ENCODE measurements around the gene POLR3F. TPM values are rescaled to one million over a fixed set of nuclear protein-coding genes. Genes with fewer than 3 reads are reported as not detected.

POLR3F gene
- total and polyA plus RNA-seq, 9 of the 15 experiments (the other 6 are each of a cell fraction or from before 2014, with no cell fraction given): 7.0 to 15.0 (median 9.6) TPM

DNA sequence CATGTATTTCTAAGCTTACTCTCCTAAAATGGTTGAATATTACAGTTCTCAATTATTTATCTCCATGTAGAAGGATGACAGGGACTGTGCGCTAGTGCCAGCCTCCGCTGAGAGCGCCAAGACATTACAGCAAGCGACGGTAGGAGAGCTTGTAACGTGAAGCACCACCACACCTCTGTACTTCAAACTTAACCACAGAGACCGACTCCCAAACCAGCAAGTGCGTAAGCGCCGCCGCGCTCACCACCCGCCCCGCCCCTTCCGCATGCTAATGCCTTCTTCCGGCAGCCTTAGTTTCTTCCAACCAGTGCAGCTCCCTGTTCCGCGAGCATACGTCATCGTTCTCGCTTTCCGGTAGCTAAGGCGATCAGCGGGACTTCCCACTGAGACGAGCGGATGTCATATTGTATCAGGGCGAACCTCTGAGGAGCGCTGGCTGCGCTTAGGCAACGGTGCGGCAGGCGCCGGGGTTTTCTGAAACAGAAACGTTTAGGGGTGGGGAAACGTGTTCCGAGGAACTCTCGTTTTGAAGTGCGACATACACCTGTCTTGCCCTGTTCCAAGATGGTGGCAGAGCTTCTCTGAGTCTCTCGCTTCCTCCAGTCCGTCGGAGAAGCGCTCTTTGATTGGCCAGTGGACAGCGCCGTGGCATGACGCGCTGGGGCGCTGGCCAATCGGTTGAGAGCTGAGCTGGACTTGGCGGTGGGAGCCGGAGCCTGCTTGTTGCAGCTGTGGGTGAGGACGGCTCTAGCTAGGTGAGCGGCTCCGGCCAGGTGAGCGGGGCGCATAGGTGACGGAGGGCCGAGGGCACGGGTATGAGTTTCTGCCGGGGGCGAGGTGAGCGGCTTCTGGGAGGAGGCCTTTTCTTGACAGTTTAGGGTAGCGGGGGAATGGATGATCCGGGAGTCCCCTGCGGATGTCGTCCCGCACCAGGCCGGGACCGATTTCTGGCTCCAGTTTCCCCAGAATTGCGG lies 40.3 kb downstream of the POLR3F start, which contains the start of gene SEC23B (continued):
- TF ChIP-seq, protein P1, sequence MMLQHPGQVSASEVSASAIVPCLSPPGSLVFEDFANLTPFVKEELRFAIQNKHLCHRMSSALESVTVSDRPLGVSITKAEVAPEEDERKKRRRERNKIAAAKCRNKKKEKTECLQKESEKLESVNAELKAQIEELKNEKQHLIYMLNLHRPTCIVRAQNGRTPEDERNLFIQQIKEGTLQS (IDR thresholded peaks at IDR 0.05): peak; percentile 87
- TF ChIP-seq, protein P1 (CRISPR knock-in tag; conservative IDR thresholded peaks at IDR 0.05): no peak
- no peak for TF ChIP-seq U2AF1 (optimal IDR thresholded peaks at IDR 0.05; ENCODE audit: low read depth, low read length)
- no peak for TF ChIP-seq ZNF23 (CRISPR knock-in tag; IDR thresholded peaks at IDR 0.05)
- TF ChIP-seq PML (IDR thresholded peaks at IDR 0.05; ENCODE audit: low read length): peak; percentile 79; the same call in 1 of the 2 replicates
- peak; percentile 7 for TF ChIP-seq NFYB (IDR thresholded peaks at IDR 0.05; ENCODE audit: extremely low read depth, insufficient read length)
- TF ChIP-seq, protein P2, sequence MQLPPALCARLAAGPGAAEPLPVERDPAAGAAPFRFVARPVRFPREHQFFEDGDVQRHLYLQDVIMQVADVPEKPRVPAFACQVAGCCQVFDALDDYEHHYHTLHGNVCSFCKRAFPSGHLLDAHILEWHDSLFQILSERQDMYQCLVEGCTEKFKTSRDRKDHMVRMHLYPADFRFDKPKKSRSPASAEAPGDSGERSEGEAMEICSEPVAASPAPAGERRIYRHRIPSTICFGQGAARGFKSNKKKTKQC (CRISPR knock-in tag; IDR thresholded peaks at IDR 0.05): no peak
- TF ChIP-seq ZNF12 (CRISPR knock-in tag; IDR thresholded peaks at IDR 0.05): peak; percentile 81
- TF ChIP-seq, protein P3, sequence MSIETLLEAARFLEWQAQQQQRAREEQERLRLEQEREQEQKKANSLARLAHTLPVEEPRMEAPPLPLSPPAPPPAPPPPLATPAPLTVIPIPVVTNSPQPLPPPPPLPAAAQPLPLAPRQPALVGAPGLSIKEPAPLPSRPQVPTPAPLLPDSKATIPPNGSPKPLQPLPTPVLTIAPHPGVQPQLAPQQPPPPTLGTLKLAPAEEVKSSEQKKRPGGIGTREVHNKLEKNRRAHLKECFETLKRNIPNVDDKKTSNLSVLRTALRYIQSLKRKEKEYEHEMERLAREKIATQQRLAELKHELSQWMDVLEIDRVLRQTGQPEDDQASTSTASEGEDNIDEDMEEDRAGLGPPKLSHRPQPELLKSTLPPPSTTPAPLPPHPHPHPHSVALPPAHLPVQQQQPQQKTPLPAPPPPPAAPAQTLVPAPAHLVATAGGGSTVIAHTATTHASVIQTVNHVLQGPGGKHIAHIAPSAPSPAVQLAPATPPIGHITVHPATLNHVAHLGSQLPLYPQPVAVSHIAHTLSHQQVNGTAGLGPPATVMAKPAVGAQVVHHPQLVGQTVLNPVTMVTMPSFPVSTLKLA (conservative IDR thresholded peaks at IDR 0.05): peak; percentile 33 to 81; a peak in 3 of 4 replicates
- no peak for TF ChIP-seq STAT5A (IDR thresholded peaks at IDR 0.05; ENCODE audit: borderline replicate concordance, low read length)
- TF ChIP-seq, protein P4, sequence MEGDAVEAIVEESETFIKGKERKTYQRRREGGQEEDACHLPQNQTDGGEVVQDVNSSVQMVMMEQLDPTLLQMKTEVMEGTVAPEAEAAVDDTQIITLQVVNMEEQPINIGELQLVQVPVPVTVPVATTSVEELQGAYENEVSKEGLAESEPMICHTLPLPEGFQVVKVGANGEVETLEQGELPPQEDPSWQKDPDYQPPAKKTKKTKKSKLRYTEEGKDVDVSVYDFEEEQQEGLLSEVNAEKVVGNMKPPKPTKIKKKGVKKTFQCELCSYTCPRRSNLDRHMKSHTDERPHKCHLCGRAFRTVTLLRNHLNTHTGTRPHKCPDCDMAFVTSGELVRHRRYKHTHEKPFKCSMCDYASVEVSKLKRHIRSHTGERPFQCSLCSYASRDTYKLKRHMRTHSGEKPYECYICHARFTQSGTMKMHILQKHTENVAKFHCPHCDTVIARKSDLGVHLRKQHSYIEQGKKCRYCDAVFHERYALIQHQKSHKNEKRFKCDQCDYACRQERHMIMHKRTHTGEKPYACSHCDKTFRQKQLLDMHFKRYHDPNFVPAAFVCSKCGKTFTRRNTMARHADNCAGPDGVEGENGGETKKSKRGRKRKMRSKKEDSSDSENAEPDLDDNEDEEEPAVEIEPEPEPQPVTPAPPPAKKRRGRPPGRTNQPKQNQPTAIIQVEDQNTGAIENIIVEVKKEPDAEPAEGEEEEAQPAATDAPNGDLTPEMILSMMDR (IDR thresholded peaks at IDR 0.05 in 2 of 3, conservative IDR thresholded peaks at IDR 0.05 in 1 of 3; ENCODE audit: insufficient read depth in 2 of 3, low read depth in 1 of 3, low read length in 3 of 3): peak in 1 of 3 experiments; percentile 1; a peak in 1 of 6 replicates
- TF ChIP-seq MEIS2 (IDR thresholded peaks at IDR 0.05; ENCODE audit: partially characterized antibody): no peak
- peak; percentile 55; the same call in 1 of the 2 replicates for TF ChIP-seq NCOA1 (IDR thresholded peaks at IDR 0.05; ENCODE audit: low read depth)
- no peak for TF ChIP-seq MYBL2 (IDR thresholded peaks at IDR 0.05; ENCODE audit: low read depth)
- no peak for TF ChIP-seq MYBL2 (CRISPR knock-in tag; IDR thresholded peaks at IDR 0.05; ENCODE audit: borderline replicate concordance)
